Spinal cord (tissue), 10 donors: Measurements from ENCODE around the gene CYP2A6. TPM values are rescaled to one million over a fixed set of nuclear protein-coding genes. Genes with fewer than 3 reads are reported as not detected.
"Not testable (repeated sequence)": the region's sequence is repeated elsewhere in the genome, so short reads cannot be mapped to it uniquely, and the experiment has no call there.

Experiments used
- DNase-seq, 6 donors: peaks; one replicate each; pipeline versions ENCODE4 v3.0.0 to v3.0.0-alpha.2; 2013 to 2015; ENCODE audit warnings: low spot score in 6 of 6, low read depth in 4 of 6
- H3K27ac ChIP-seq: one replicate; pipeline ENCODE4 v1.5.1; 2013; ENCODE audit warnings: low read depth, low read length, control low read depth
- H3K27me3 ChIP-seq: one replicate; pipeline ENCODE4 v1.6.1; 2013; ENCODE audit warnings: low read length; ENCODE audit not compliant: control insufficient read depth, insufficient read depth
- H3K36me3 ChIP-seq: one replicate; pipeline ENCODE4 v1.6.1; 2013; ENCODE audit warnings: low read length; ENCODE audit not compliant: control insufficient read depth, insufficient read depth
- H3K4me1 ChIP-seq: one replicate; pipeline ENCODE4 v1.6.1; 2013; ENCODE audit warnings: low read length; ENCODE audit not compliant: control insufficient read depth, insufficient read depth
- H3K4me3 ChIP-seq: one replicate; pipeline ENCODE4 v1.5.1; 2013; ENCODE audit warnings: low read depth, low read length, control low read depth
- H3K9me3 ChIP-seq: one replicate; pipeline ENCODE4 v1.6.1; 2013; ENCODE audit warnings: low read length; ENCODE audit not compliant: control insufficient read depth, insufficient read depth
- WGBS: methylation state at CpG from one replicate; pipeline ENCODE4 v1.1.5; 2013; ENCODE audit warnings: missing lambda C conversion rate; ENCODE audit not compliant: insufficient coverage; 5-methylcytosine and 5-hydroxymethylcytosine counted together
- polyA plus RNA-seq, 2 donors: library from polyadenylated mRNA; unstranded; fragments of 120-200 nt; gene quantifications; one replicate each; pipeline ENCODE4 v1.2.1, GENCODE V29; 2013; ENCODE audit not compliant: insufficient read length in 2 of 2
- total RNA-seq, 2 donors: library from RNA; depleted of rRNA in 1 of 2; stranded (reverse); fragments of 120-200 nt in 1 of 2; fragments of >200 nt in 1 of 2; gene quantifications; one replicate each; pipeline versions ENCODE4 v1.2.3 to v1.2.4, GENCODE V29; 2013 to 2014
- donor health status: healthy.

The CYP2A6 gene
- total and polyA plus RNA-seq, 4 donors, result 0.48 to 1.9 (median 0.50) TPM; not detected in 1

GRCh38 chr19:40852467-40853152 lies 2.4 kb upstream of the CYP2A6 start:
- not testable (repeated sequence) for H3K27ac ChIP-seq, H3K4me1 ChIP-seq, H3K36me3 ChIP-seq, H3K4me3 ChIP-seq, H3K27me3 ChIP-seq, H3K9me3 ChIP-seq, DNase-seq
- no CpG with 5 or more reads among the region's 3 CpGs for WGBS

DNA sequence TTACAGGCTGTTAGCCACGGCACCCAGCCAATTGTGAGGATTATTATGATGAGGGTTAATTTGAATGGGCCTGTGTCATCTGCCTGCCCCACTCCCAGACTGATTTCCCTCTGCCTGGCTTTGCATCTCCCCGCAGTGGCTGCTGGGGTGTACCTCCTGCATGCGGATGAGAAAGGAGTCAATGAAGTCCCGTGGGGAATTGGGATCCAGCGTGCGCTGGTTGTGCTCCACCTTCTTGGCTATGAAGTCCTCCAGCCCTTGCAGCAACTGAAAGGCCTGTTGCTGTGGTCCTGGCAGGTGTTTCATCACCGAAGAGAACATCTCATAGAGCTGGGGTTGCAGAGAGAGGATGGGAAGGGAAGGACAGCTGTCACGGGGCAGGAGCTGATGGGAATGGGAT lies 3.5 kb downstream of the CYP2A6 start:
- not testable (repeated sequence) for H3K36me3 ChIP-seq, H3K27ac ChIP-seq, H3K27me3 ChIP-seq, H3K4me3 ChIP-seq, DNase-seq, H3K9me3 ChIP-seq
- WGBS, result no CpG with 5 or more reads among the region's 8 CpGs
- H3K4me1 ChIP-seq, result peaks cover 11% of the 10 kb centered on the region

- not testable (repeated sequence) for DNase-seq, H3K4me1 ChIP-seq, H3K27ac ChIP-seq, H3K9me3 ChIP-seq, H3K4me3 ChIP-seq, H3K36me3 ChIP-seq, H3K27me3 ChIP-seq
- WGBS, result no CpG with 5 or more reads among the region's 19 CpGs
Observed at GRCh38 chr19:40843653-40844052, 6.6 kb downstream of the CYP2A6 start.

GRCh38 chr19:40842997-40843652 lies 7.1 kb downstream of the CYP2A6 start:
- not testable (repeated sequence) for H3K9me3 ChIP-seq, H3K4me3 ChIP-seq, DNase-seq, H3K27ac ChIP-seq, H3K36me3 ChIP-seq, H3K4me1 ChIP-seq, H3K27me3 ChIP-seq
- 100% methylated on average over 1 of the region's 12 CpGs for WGBS

- DNase-seq, H3K27me3 ChIP-seq, H3K36me3 ChIP-seq, H3K9me3 ChIP-seq, H3K4me3 ChIP-seq, H3K27ac ChIP-seq, H3K4me1 ChIP-seq: not testable (repeated sequence)
- 100% methylated on average over 1 of the region's 3 CpGs for WGBS
Observed at GRCh38 chr19:40842012-40842411, 8.2 kb downstream of the CYP2A6 start.

- not testable (repeated sequence) for H3K9me3 ChIP-seq
Observed at GRCh38 chr19:40838477-40838876, 11.8 kb downstream of the CYP2A6 start.

GRCh38 chr19:40836754-40837429 lies 13.4 kb downstream of the CYP2A6 start:
- no peak for DNase-seq
- Histone ChIP-seq H3K36me3 (no peaks in the 10 kb centered on the region), H3K27ac (no peak overlapping the region), H3K4me1 (no peaks in the 10 kb centered on the region), H3K9me3 (no peaks in the 10 kb centered on the region), H3K4me3 (no peak overlapping the region), H3K27me3 (no peaks in the 10 kb centered on the region)
- WGBS, result 67% methylated on average over 1 of the region's 6 CpGs

More at GRCh38 chr19:40838477-40838876, 11.8 kb downstream of the CYP2A6 start:
- not testable (repeated sequence) for H3K27ac ChIP-seq, H3K27me3 ChIP-seq, H3K4me1 ChIP-seq, DNase-seq, H3K36me3 ChIP-seq, H3K4me3 ChIP-seq
- no CpG with 5 or more reads among the region's 1 CpG for WGBS

DNA sequence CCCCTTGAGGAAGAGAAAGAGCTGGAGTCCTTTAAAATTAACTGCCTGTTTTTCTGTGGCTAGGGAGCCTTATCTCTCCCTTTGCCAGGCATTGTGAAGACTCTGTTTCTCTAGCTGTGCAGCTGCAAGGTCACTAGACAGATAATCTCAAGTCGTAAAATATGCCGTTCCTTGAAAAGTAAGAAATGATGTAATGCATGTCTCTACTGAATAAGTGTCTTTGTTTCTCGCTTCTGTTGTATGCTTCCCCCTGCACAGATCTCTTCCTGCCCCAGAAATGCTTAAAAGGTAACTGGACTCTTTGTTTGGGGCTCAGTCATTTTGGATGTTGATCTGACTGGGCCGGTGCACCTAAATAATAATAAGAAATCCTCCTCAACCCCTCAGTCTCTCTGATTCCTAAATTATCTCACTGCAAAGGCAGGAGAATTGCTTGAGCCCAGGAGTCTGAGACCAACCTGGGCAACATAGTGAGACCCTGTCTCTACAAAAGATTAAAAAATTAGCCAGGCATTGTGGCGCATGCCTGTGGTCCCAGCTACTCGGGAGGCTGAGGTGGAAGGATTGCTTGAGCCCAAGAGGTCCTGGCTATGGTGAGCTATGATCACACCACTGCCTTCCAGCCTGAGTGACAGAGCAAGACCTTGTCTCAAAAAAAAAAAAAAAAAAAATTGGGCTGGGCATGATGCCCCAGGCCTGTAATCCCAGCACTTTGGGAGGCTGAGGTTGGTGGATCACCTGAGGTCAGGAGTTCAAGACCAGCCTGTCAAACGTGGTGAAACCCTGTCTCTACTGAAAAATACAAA lies 16.3 kb downstream of the CYP2A6 start:
- not testable (repeated sequence) for H3K36me3 ChIP-seq, H3K4me3 ChIP-seq, H3K27me3 ChIP-seq, H3K4me1 ChIP-seq, H3K9me3 ChIP-seq, H3K27ac ChIP-seq, DNase-seq
- no CpG with 5 or more reads among the region's 7 CpGs for WGBS

- H3K4me3 ChIP-seq, DNase-seq, H3K4me1 ChIP-seq, H3K36me3 ChIP-seq, H3K9me3 ChIP-seq, H3K27ac ChIP-seq, H3K27me3 ChIP-seq: not testable (repeated sequence)
- WGBS, result no CpG with 5 or more reads among the region's 4 CpGs
Observed at GRCh38 chr19:40832431-40832790, 17.8 kb downstream of the CYP2A6 start.
